Left ventricle myocardium superior (tissue), 1 donor: ENCODE measurements around the gene ABHD12B. TPM values are rescaled to one million over a fixed set of nuclear protein-coding genes. Genes with fewer than 3 reads are reported as not detected.
"Not testable (repeated sequence)": the region's sequence is repeated elsewhere in the genome, so short reads cannot be mapped to it uniquely, and the experiment has no call there.

Source experiments
- ATAC-seq: fragments of 200-7000 bp; cut with Tn5 transposase; one replicate; pipeline ENCODE4 v1.9.1; 2020; ENCODE audit warnings: mild to moderate bottlenecking, moderate library complexity
- DNase-seq: peaks from one replicate; pipeline ENCODE4 v3.0.0-alpha.2; 2020
- intact Hi-C: fragments of 100-400 bp; cut with micrococcal nuclease; formaldehyde crosslinking; loops from one replicate; pipeline ENCODE4 v1.11.0; 2022
- total RNA-seq: library from RNA; stranded (reverse); fragmentation: NEBNext Ultra II Directional; extraction: Animal tissue kit (Norgen Biotek cat#: 25700); gene quantifications from one replicate; pipeline ENCODE4 v1.2.1, GENCODE V29; 2021
- donor health status: DM: no; HTN: yes; CAD: no; lungs with severe emphysema.

ABHD12B gene
- total RNA-seq, 1 donor from 2014 or later: not detected

- intact Hi-C loops: no loop called here
- DNase-seq: no peak
- ATAC-seq: no peak
These were observed 3.7 kb downstream of the ABHD12B start for GRCh38 chr14:50875359-50876070.

- intact Hi-C loops: no loop called here
- ATAC-seq (no peak), DNase-seq (no peak)
These were observed 11.3 kb downstream of the ABHD12B start for GRCh38 chr14:50882932-50883826.

- no peak for DNase-seq
- ATAC-seq: no peak
- intact Hi-C loops: no loop called here
These were observed 12.0 kb downstream of the ABHD12B start for GRCh38 chr14:50883827-50884197.

GRCh38 chr14:50887476-50887875, 15.6 kb downstream of the ABHD12B start:
- intact Hi-C loops: no loop called here
- no peak for ATAC-seq
- DNase-seq: no peak

GRCh38 chr14:50892255-50892654, 20.4 kb downstream of the ABHD12B start:
- DNase-seq (no peak), ATAC-seq (no peak)
- intact Hi-C loops: no loop called here

- ATAC-seq, intact Hi-C loops, DNase-seq: not testable (repeated sequence)
These were observed 24.6 kb downstream of the ABHD12B start for GRCh38 chr14:50896421-50896820.

- DNase-seq, intact Hi-C loops, ATAC-seq: not testable (repeated sequence)
These were observed 25.2 kb downstream of the ABHD12B start for GRCh38 chr14:50897005-50897404.

- no peak for ATAC-seq
- no peak for DNase-seq
- intact Hi-C loops: no loop called here
These were observed 25.9 kb downstream of the ABHD12B start for GRCh38 chr14:50897658-50898175.

GRCh38 chr14:50901361-50901760, 29.5 kb downstream of the ABHD12B start:
- no peak for ATAC-seq
- intact Hi-C loops: no loop called here
- DNase-seq: no peak

- intact Hi-C loops: no loop called here
- ATAC-seq (no peak), DNase-seq (no peak)
These were observed 32.9 kb downstream of the ABHD12B start for GRCh38 chr14:50904719-50905118.

GRCh38 chr14:50906326-50907065, 34.6 kb downstream of the ABHD12B start:
- DNase-seq: no peak
- ATAC-seq: no peak
- intact Hi-C loops: no loop called here

GRCh38 chr14:50910495-50911420, 38.9 kb downstream of the ABHD12B start:
- DNase-seq (no peak), ATAC-seq (no peak)
- intact Hi-C loops: no loop called here

GRCh38 chr14:50917449-50917848, 45.6 kb downstream of the ABHD12B start:
- no peak for ATAC-seq
- no peak for DNase-seq
- intact Hi-C loops: no loop called here

- ATAC-seq, DNase-seq, intact Hi-C loops: not testable (repeated sequence)
These were observed 47.7 kb downstream of the ABHD12B start for GRCh38 chr14:50919524-50919923.

GRCh38 chr14:50920482-50921230, 48.8 kb downstream of the ABHD12B start:
- ATAC-seq (no peak), DNase-seq (no peak)
- intact Hi-C loops: no loop called here

- ATAC-seq: no peak
- intact Hi-C loops: no loop called here
- no peak for DNase-seq
These were observed 51.0 kb downstream of the ABHD12B start for GRCh38 chr14:50922803-50923202.

- intact Hi-C loops: no loop called here
- no peak for ATAC-seq
- no peak for DNase-seq
These were observed 52.4 kb downstream of the ABHD12B start for GRCh38 chr14:50924236-50924635.

GRCh38 chr14:50924843-50925242, 53.0 kb downstream of the ABHD12B start:
- ATAC-seq (no peak), DNase-seq (no peak)
- intact Hi-C loops: no loop called here
